Heart left ventricle (tissue), 16 donors: ENCODE results near the gene MST1. TPM values are rescaled to one million over a fixed set of nuclear protein-coding genes. Genes with fewer than 3 reads are reported as not detected.
A peak's percentile ranks its signal among the peaks of the same experiment; 100 is the strongest.
"Not testable (repeated sequence)": the region's sequence is repeated elsewhere in the genome, so short reads cannot be mapped to it uniquely, and the experiment has no call there.

ENCODE experiments used
- ATAC-seq, 4 donors: fragments of 200-7000 bp; cut with Tn5 transposase; one replicate each; pipeline ENCODE4 v1.9.1; 2020 to 2022; ENCODE audit warnings: moderate library complexity in 4 of 4, mild to moderate bottlenecking in 3 of 4, moderate number of reproducible peaks in 1 of 4
- DNase-seq, 5 donors: peaks; one replicate each; pipeline ENCODE4 v3.0.0-alpha.2; 2020
- H3K27ac ChIP-seq, 12 donors: fragments of 200-600 bp; sonication (generic) in 4 of 12; one replicate each; pipeline versions ENCODE4 v1.5.0 to v1.8.0; 2016 to 2022; ENCODE audit warnings: mild to moderate bottlenecking in 2 of 12
- H3K27me3 ChIP-seq, 9 donors: fragments of 200-600 bp; sonication (generic) in 2 of 9; one replicate each; pipeline versions ENCODE4 v1.5.1 to v1.8.0; 2016 to 2022; ENCODE audit warnings: mild to moderate bottlenecking in 3 of 9
- H3K36me3 ChIP-seq, 9 donors: fragments of 200-600 bp; sonication (generic) in 2 of 9; one replicate each; pipeline versions ENCODE4 v1.5.0 to v1.8.0; 2018 to 2022; ENCODE audit warnings: mild to moderate bottlenecking in 2 of 9
- H3K4me1 ChIP-seq, 12 donors: fragments of 200-600 bp; sonication (generic) in 4 of 12; one replicate each; pipeline versions ENCODE4 v1.5.0 to v1.8.0; 2016 to 2022; ENCODE audit warnings: mild to moderate bottlenecking in 3 of 12
- H3K4me3 ChIP-seq, 12 donors: fragments of 200-600 bp; sonication (generic) in 4 of 12; one replicate each; pipeline versions ENCODE4 v1.5.0 to v1.8.0; 2017 to 2022; ENCODE audit warnings: mild to moderate bottlenecking in 9 of 12, moderate library complexity in 4 of 12
- H3K9me3 ChIP-seq, 12 donors: fragments of 200-600 bp; sonication (generic) in 4 of 12; one replicate each; pipeline versions ENCODE4 v1.5.0 to v1.8.0; 2016 to 2022; ENCODE audit warnings: mild to moderate bottlenecking in 1 of 12
- POLR2A ChIP-seq, 2 donors: fragments of 450-650 bp; IDR thresholded peaks; one replicate each; pipeline ENCODE4 v1.6.1; 2017; ENCODE audit warnings: antibody characterized with exemption in 2 of 2, mild to moderate bottlenecking in 2 of 2, moderate library complexity in 2 of 2
- WGBS, 4 donors: extraction: QIAGEN DNeasy Blood & Tissue Kit in 2 of 4; methylation state at CpG; one replicate each; pipeline versions ENCODE4 v1.1.5 to v1.1.7; 2013 to 2018; 5-methylcytosine and 5-hydroxymethylcytosine counted together
- intact Hi-C, 10 donors: fragments of 100-400 bp; cut with DNase I; formaldehyde crosslinking; loops; one replicate each; pipeline versions ENCODE4 v1.11.1 to v1.14.2; 2022
- polyA plus RNA-seq, 2 donors: library from polyadenylated mRNA; stranded (reverse); fragments of 200-250 nt; gene quantifications; one replicate each; pipeline ENCODE4 v1.2.3, GENCODE V29; 2013
- total RNA-seq, 9 donors: library from RNA; depleted of rRNA in 2 of 9; stranded (reverse); fragments of >200 nt in 2 of 9; fragmentation: NEBNext Ultra II Directional in 3 of 9; extraction: Animal tissue kit (Norgen Biotek cat#: 25700) in 3 of 9; gene quantifications; one replicate each; pipeline versions ENCODE4 v1.1.0 to v1.2.4, GENCODE V29; 2016 to 2023
- TF ChIP-seq, protein P1 (sequence below), 12 donors: fragments of 200-600 bp; sonication (generic) in 4 of 12; IDR thresholded peaks; one replicate each; pipeline versions ENCODE4 v1.5.0 to v1.8.0; 2018 to 2022; ENCODE audit warnings: antibody characterized with exemption in 12 of 12, mild to moderate bottlenecking in 5 of 12
- donor health status: ischemic (EF 13 %, LVEDD 7.1; RV severe dilation, severe dysfunction).
- donor health status: healthy with polysubstance abuse.
- donor health status: DM: no; HTN: yes; CAD: no.
- donor health status: DM: no; HTN: no; CAD: no.
- donor health status: ischemic (EF 25% LVEDD 6.9; RV normal size, moderate dysfunction).
- donor health status: ischemic (EF 25% LVEDD 5.7; RV mildly dilated, moderate dysfunction).
- donor health status: healthy.
- donor health status: DM: yes; HTN: yes; CAD: no.
- donor health status: ischemic (EF 35%, LVEDD 5.7; RV mildly dilated, moderate dysfunction).
- donor health status: nonischemic (EF 11% LVEDD 7.7; RV severe dilation, severe dysfunction).
- donor health status: DM: yes; HTN: yes; CAD: no.
- donor health status: PGD.
- donor health status: ischemic (EF 29% LVEDD 5.4; RV normal size, mild dysfunction).
- donor health status: nonischemic (EF 23%, LVEDD 6.1; RV moderate dilation, normal function).

MST1 gene
- total and polyA plus RNA-seq, 11 donors, result 1.8 to 29.4 (median 3.2) TPM

DNA sequence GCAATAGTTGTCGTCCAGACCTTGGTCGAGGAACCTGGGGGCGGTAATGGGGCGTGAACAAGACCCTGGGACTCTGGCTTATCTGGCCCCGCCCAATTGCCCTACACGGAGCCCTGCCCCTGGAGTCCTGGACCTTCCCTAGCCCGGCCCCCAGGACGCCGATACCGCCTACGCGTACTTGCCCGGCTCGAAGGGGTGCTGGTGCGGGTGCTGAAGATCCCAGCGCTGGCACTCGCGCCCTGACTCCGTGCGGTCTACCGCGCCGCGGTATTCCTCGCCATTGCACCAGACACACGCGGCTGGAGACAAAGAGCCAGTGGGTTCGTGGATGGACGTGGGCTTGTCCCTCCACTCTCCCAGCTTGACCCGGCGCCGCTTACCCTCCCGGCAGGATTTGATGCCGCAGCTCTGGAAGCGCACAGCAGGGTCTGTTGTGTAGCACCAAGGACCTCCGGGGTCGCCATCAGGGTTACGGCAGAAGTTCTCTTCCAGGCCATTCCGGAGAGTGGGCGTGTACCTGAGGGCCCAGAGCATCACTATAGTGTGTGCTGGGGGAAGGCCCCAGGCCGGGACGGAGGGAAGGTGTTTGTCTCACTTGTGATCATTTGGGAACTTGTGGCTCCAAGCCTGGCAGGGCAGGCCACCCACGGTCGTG lies 2.4 kb downstream of the MST1 start:
- H3K9me3 ChIP-seq, H3K27ac ChIP-seq, H3K27me3 ChIP-seq, intact Hi-C loops: not testable (repeated sequence)
- peaks cover 5 to 51% (median 25%) of the 10 kb centered on the region in 12 donors for H3K4me1 ChIP-seq
- peak overlapping the region in 10 of 12 donors; percentile 8 to 46 (median 31) for H3K4me3 ChIP-seq
- 12 to 21% (median 12%) methylated on average over 30 to 44 of the region's 44 CpGs for WGBS, 4 donors
- DNase-seq, result peak; percentile 50 to 76 (median 61)
- peak in 3 of 4 donors; percentile 37 to 50 (median 43) for ATAC-seq
- peaks cover 0 to 31% (median 21%) of the 10 kb centered on the region in 9 donors for H3K36me3 ChIP-seq

DNA sequence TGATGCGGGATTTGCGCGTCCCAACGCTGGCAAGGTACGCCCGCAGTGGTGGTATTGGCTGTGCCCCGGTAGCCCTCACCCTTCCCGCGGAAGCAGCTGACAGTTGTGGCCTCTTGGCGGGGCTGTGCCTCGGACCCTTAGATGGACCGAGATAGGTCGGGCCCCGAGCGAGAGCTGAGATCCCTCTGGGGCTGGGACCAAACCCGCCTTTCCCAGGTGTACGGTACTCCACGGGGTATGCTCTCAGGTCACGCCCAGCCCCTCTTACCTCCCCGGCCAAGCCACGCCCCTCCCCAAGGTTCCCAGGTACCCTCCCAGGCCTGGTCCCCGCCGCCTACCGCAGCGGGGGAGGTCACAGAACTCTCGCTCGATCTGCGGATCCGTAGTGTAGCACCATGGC lies 2.9 kb downstream of the MST1 start:
- intact Hi-C loops, H3K27ac ChIP-seq, H3K9me3 ChIP-seq, H3K27me3 ChIP-seq, DNase-seq: not testable (repeated sequence)
- peaks cover 0 to 34% (median 27%) of the 10 kb centered on the region in 9 donors for H3K36me3 ChIP-seq
- ATAC-seq, result peak in 3 of 4 donors; percentile 0 to 3 (median 2)
- H3K4me1 ChIP-seq, result peaks cover 5 to 45% (median 24%) of the 10 kb centered on the region in 12 donors
- peak overlapping the region in 10 of 12 donors; percentile 8 to 46 (median 31) for H3K4me3 ChIP-seq
- 1 to 5% (median 3%) methylated on average over 13 to 25 of the region's 29 CpGs; no CpG with 5 or more reads in 1 of the 4 donors for WGBS, 4 donors

DNA sequence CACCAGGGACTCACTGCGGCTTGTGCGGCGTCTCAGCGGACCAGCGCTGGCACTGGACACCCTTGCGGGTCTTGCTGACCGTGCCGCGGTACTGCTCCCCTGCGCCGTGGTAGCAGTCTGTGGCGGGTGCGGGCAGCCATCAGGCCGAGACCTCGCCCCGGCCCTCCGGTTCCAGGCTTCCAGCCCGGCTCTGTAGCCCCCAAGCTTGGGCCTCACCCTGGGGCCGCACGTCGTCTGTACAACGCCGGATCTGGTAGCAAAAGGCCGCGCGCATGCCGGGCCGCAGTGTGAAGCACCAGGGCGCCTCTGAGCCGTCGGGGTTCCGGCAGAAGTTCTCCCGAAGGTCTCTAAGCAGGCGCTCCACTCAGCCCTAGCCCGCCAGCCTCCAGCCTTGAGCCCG lies 3.4 kb downstream of the MST1 start:
- H3K9me3 ChIP-seq, H3K27ac ChIP-seq, H3K4me3 ChIP-seq, H3K27me3 ChIP-seq, DNase-seq, ATAC-seq, intact Hi-C loops: not testable (repeated sequence)
- 25 to 36% (median 27%) methylated on average over 10 to 35 of the region's 36 CpGs; no CpG with 5 or more reads in 1 of the 4 donors for WGBS, 4 donors
- peaks cover 5 to 40% (median 20%) of the 10 kb centered on the region in 12 donors for H3K4me1 ChIP-seq
- peaks cover 0 to 38% (median 32%) of the 10 kb centered on the region in 9 donors for H3K36me3 ChIP-seq

DNA sequence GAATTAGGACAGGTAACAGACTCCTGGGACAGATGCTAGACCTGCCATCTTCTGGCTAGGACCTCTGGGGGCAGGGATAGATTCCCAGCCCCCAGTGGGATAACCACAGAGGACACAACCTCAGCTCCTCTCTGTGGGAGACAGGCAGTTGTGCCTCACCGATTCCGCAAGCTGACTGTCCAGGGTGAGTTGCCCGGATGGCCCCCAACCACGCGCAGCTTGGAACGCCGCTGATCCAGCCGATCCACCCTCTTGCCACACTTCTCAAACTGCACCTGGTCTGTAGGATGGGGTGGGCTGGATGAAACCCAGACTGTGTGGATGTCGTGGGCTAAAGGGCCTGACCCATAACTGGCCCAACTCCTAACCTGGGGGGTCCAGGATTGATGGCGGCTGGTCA lies 4.2 kb downstream of the MST1 start:
- H3K27me3 ChIP-seq, DNase-seq, H3K9me3 ChIP-seq, H3K4me3 ChIP-seq, H3K27ac ChIP-seq, ATAC-seq, intact Hi-C loops: not testable (repeated sequence)
- peaks cover 5 to 33% (median 13%) of the 10 kb centered on the region in 12 donors for H3K4me1 ChIP-seq
- 90 to 95% (median 94%) methylated on average over 8 to 10 of the region's 10 CpGs for WGBS, 4 donors
- H3K36me3 ChIP-seq, result peaks cover 0 to 46% (median 39%) of the 10 kb centered on the region in 9 donors

DNA sequence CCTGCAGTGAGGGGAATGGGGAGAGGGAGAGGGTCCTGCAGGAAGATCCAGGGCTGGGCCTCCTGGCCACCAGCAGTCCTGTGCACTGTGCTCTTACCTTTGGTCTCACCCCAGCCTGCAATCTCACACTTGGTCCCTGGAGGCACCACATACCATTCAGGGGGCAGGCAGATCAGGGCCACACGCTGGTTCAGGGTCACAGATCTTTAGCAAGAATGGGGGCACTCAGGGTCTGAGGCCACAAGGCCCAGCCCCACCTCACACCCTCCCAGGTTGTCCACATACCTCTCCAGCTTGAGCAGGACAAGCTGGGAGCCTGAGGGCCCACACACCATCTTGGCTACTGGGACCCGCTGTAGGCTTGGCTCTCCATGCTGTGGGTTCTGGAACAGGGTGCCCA lies 4.8 kb downstream of the MST1 start:
- WGBS, 4 donors, result 89 to 100% (median 94%) methylated on average over 1 to 2 of the region's 2 CpGs
- H3K36me3 ChIP-seq, result peaks cover 0 to 52% (median 45%) of the 10 kb centered on the region in 9 donors
- ATAC-seq, H3K4me3 ChIP-seq, intact Hi-C loops, DNase-seq, H3K27me3 ChIP-seq, H3K9me3 ChIP-seq, H3K27ac ChIP-seq: not testable (repeated sequence)
- H3K4me1 ChIP-seq, result peaks cover 4 to 29% (median 11%) of the 10 kb centered on the region in 12 donors

DNA sequence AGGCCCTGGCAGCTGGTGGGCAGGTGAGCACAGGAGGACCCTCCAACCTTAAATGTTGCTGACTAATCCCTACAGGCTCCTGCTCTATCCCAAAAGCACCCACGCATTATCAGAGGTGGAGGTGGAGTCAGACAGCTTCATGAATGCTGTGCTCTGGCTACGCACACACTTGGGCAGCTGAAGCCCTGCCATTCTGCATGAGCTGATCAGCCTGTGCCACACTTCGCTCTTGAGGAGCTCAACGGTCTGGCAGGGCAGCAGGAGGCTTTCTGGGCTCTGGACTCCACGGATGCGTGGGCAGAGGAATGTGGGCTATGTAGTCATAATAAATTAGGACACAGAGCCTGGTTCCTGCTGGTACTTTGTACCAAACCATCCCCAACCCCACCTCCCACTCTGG lies 6.1 kb downstream of the MST1 start:
- H3K36me3 ChIP-seq, result peaks cover 0 to 65% (median 58%) of the 10 kb centered on the region in 9 donors
- H3K4me3 ChIP-seq, result no peak overlapping the region
- WGBS, 4 donors, result 81 to 85% (median 85%) methylated on average over 6 of the region's 6 CpGs
- H3K27me3 ChIP-seq, result no peaks in the 10 kb centered on the region
- DNase-seq, result no peak
- H3K9me3 ChIP-seq, result no peaks in the 10 kb centered on the region
- intact Hi-C loops, result no loop called here
- H3K27ac ChIP-seq, result no peak overlapping the region
- TF ChIP-seq POLR2A (IDR thresholded peaks at IDR 0.05), result no peak
- TF ChIP-seq, protein P1, sequence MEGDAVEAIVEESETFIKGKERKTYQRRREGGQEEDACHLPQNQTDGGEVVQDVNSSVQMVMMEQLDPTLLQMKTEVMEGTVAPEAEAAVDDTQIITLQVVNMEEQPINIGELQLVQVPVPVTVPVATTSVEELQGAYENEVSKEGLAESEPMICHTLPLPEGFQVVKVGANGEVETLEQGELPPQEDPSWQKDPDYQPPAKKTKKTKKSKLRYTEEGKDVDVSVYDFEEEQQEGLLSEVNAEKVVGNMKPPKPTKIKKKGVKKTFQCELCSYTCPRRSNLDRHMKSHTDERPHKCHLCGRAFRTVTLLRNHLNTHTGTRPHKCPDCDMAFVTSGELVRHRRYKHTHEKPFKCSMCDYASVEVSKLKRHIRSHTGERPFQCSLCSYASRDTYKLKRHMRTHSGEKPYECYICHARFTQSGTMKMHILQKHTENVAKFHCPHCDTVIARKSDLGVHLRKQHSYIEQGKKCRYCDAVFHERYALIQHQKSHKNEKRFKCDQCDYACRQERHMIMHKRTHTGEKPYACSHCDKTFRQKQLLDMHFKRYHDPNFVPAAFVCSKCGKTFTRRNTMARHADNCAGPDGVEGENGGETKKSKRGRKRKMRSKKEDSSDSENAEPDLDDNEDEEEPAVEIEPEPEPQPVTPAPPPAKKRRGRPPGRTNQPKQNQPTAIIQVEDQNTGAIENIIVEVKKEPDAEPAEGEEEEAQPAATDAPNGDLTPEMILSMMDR (IDR thresholded peaks at IDR 0.05), result no peak
- peaks cover 0 to 19% (median 3%) of the 10 kb centered on the region in 12 donors for H3K4me1 ChIP-seq
- ATAC-seq, result no peak
